Brain pericyte (primary cell): ENCODE measurements around the gene NEMP2.

Experiments used
- DNase-seq: peaks from one replicate; pipeline ENCODE4 v3.0.0-alpha.2; 2012; ENCODE audit warnings: low read depth, low spot score

Gene NEMP2

DNA sequence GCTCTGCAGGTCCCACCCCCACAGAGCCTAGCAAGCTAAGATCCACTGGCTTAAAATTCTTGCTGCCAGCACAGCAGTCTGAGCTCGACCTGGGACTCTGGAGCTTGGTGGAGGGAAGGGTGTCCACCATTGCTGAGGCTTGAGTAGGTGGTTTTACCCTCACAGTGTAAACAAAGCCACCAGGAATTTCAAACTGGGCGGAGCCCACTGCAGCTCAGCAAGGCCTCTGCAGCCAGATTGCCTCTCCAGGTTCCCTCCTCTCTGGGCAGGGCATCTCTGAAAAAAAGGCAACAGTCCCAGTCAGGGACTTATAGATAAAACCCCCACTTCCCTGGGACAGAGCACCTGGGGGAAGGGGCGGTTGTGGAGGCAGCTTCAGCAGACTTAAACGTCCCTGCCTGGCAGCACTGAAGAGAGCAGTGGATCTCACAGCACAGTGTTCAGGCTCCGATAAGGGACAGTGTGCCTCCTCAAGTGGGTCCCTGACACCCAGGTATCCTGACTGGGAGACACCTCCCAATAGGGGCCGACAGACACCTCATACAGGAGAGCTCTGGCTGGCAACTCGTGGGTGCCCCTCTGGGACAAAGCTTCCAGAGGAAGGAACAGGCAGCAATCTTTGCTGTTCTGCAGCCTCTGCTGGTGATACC lies 20.0 kb upstream of the NEMP2 start:
- DNase-seq, result no peak

- DNase-seq, result no peak
Measured at GRCh38 chr2:190553254-190553653, 18.7 kb upstream of the NEMP2 start.

GRCh38 chr2:190551928-190552327 lies 17.4 kb upstream of the NEMP2 start:
- no peak for DNase-seq

DNA sequence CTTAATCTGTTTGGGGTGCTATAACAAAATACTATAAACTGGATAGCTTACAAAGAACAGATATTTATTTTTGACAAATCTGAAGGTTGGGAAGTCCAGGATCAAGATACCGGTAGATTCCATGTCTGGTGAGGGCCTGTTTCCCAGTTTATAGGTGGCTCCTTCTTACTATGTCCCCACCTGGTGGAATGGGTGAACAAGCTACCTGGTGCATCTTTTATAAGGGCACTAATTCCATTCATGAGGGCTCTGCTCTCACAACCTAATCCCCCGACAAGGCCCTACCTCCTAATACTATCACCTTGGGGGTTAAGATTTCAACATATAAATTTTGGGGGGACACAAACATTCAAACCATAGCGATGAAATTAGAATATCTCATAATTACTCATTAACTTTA lies 15.6 kb upstream of the NEMP2 start:
- DNase-seq, result no peak

DNA sequence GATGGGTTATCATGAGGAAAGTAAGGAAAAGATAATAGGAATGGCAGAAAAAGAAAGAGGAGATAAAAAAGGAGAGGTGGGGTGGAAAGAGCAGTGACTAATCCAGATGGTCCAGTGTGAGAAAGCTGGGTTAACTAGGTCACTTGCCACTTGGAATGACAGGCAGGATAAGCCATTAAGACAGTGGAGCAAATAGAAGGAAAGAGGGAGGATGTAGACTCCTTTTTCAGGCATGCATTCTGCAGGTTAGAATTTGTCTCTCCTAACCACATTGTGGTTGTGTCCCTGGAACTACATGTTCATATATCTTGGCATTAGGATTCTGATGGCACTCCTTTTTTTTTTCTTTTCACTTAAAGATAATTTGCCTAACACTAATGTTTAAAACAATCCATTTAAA lies 13.4 kb upstream of the NEMP2 start:
- DNase-seq, result no peak

DNA sequence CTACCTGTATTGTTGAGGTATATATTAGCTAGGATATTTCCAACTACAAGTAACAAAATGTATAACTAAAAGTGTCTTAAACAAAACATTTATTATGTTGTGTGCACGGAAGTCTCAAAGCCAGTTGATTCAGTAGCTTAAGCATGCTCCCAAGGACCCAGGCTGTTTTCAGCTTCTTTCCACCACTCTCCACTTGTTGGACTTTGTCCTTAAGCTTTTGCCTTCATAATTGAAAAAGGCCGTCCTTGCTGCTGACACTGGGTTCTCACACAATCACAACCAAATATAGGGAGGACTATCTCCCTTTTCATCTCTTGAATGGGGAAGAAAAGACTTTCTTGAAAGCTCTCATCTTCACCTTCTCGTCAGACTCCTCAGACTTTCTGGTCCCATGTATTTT lies 12.2 kb upstream of the NEMP2 start:
- no peak for DNase-seq

DNA sequence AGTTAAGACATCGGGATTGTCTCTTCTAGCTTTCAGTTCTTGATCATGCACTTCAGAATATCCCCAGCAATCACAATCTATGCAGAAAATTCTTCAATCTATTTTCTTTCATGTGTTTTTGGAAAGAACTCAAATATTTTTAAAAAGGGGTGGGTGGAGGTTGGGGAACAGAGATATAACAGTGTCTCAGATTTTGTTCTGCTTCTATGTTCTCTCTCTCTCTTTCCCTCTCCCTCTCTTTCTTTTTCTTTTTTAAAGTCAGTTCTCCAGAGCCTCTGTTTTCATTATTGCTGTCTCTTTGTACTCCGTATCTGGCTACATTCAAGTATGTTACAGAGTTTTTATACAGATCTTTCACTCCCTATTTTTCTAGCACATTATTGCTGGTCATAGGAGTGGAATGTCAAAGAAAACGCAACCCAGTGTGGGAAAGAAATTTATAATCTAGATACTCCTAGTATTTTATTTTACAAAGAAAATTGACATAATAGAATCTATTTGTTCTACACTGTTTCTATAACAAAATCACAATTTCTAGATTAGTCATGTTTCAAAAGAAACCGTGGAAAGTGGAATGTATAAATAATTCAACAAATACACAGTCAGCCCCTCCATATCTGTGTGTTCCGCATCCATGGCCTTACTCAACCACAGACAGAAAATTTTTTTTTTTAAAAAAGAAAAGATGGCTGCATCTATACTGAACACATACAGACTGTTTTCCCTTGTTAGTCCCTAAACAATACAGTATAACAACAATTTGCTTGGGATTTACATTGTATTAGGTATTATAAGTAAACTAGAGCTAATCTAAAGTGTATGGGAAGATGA lies 11.2 kb upstream of the NEMP2 start:
- DNase-seq, result no peak

- DNase-seq, result no peak
Measured at GRCh38 chr2:190545093-190545492, 10.6 kb upstream of the NEMP2 start.

DNA sequence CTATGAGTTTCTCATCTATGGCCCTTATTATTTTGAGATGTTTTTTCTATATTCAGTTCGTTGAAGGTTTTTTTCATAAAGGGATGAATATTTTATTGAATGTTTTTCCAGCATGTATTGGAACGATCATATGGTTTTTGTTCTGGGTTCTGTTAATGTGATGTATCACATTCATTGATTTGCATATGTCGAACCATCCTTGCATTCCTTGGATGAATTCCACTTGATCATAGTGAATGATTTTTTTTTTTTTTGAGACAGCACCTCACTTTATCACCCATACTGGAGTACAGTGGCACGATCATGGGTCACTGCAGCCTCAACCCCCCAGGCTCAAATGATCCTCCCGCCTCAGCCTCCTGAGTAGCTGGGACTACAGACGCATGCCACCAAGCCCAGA lies 5.5 kb upstream of the NEMP2 start:
- DNase-seq, result no peak

DNA sequence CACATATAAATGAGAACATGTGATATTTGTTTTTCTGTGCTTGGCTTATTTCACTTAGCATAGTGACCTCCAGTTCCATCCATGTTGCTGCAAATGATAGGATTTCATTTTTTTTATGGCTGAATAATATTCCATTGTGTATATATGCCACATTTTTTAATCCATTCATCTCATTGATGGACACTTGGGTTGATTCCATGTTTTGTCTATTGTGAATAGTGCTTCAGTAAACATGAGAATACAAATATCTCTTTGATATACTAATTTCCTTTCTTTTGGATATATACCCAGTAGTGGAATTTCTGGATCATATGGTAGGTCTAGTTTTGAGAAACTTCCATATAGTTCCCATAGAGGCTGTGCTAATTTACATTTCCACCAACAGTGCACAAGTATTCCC lies 3.7 kb upstream of the NEMP2 start:
- DNase-seq, result no peak

DNA sequence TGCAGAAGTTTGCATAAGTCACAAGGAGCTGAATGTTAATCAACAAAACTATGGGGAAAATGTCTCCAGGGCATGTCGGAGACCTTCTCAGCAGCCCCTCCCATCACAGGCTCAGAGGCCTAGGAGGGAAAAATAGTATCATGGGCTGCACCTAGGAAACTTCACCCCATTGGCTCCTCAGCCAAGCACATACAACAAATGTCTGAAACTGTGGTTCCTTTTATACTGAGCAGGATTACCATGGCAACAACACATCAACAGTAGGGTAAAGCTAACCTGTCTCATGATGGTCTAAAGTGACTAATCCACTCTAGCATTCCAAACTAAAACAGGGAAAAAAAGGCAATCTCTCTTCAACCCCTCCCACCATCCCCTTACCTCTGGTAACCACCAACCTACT lies 3.2 kb upstream of the NEMP2 start:
- no peak for DNase-seq

DNA sequence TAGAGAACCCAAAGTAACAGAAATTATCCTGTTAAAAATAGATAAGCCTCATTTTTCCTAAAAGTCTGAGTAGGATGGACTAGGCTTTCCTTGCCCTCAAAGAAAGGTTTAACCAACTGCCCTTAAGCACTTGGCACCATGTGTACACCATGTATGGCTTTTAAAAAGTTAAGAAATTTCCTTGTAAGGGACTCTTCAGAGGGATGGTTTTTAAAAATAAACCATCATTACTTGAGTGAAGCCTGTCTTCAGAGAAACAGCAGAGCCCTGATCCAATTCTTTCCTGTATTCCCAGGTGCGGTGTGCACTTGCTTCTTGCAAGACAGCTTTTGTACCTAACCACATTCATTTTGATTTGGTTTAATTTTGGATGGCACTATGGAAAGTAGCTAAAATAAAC lies 1.1 kb upstream of the NEMP2 start:
- no peak for DNase-seq

DNA sequence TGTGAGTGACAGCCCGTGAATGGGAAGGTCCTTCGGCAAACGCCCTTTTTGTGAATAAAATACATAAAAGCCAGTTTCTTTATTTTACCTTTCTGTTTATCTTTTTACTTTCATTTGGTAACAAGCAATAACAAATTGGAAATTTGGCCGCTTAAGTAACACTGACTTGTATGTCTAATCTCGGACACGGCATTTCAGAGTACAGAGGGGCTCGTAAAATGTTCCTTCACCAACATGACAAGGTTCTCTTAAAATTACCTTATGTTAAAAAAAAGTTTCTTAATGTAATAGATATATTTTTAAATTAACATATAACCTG lies 558 bp upstream of the NEMP2 start:
- no peak for DNase-seq

- no peak for DNase-seq
Measured at GRCh38 chr2:190533968-190534309, 583 bp downstream of the NEMP2 start.

DNA sequence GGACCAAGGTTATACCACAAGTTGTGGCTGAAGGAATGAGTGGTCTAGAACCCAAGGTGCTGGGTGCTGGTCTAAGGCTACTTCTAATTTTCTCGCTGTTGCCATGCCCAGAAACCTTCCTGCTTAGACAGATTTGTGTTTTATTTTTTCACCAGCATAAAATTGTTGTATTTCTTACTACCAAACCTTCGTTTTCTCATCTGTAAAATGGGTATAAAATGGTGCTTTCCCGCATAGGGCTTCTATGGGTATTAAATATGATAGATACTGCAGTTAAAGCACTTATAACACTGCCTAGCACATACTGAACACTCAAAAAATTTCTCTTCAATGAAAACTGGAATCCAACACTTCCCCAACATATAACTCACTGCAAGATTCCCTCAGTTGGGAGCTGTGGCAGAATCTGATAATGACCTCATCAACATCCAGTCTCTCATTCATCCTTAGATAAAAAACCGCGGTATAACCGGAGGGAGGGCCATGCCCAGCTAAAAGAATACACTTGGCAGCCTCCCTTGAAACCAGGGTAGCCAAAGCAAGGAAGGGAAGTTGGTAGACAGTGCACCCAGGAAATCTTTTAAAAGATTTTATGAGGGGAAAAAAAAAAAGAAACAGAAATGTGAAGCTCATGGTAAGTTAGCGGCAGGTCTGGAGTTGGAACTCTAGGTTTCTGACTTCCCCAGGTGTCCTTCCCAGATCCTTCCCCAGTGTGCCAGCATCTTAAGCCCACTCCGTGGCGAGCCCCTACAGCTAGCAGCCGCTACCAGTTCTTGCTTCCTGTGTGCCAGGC lies 1.2 kb downstream of the NEMP2 start:
- DNase-seq, result no peak

GRCh38 chr2:190532581-190532980 lies 1.9 kb downstream of the NEMP2 start:
- no peak for DNase-seq

DNA sequence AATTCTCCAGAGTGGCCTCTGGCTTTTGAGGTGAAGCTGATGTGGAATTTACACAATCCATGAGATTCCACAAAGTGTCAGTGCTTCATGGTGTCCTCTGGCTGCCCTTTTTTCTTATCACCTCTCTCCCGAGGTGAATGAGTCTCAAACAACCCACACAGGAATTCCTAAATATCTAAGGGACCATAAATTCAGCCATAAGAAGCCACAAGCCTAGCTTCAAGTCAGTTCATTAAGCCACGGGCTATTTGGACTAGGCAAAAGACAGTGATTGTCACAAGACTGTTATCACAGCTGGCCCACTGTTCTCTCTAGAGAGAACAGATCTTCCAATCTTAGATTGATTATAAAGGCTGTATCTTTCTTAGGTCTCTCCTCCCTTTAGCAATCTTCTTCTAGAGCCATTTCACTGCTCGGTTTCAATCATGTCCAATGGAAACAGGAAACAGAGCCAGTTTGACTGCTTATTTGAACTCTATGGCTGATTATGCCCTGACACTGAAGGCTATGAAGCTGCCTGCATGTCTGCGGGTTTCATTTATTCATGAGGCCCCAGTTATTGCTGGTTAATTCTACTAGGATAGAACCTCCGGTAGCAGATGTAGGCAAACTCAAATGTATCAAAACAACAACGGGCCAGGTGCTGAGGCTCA lies 4.1 kb downstream of the NEMP2 start:
- no peak for DNase-seq

DNA sequence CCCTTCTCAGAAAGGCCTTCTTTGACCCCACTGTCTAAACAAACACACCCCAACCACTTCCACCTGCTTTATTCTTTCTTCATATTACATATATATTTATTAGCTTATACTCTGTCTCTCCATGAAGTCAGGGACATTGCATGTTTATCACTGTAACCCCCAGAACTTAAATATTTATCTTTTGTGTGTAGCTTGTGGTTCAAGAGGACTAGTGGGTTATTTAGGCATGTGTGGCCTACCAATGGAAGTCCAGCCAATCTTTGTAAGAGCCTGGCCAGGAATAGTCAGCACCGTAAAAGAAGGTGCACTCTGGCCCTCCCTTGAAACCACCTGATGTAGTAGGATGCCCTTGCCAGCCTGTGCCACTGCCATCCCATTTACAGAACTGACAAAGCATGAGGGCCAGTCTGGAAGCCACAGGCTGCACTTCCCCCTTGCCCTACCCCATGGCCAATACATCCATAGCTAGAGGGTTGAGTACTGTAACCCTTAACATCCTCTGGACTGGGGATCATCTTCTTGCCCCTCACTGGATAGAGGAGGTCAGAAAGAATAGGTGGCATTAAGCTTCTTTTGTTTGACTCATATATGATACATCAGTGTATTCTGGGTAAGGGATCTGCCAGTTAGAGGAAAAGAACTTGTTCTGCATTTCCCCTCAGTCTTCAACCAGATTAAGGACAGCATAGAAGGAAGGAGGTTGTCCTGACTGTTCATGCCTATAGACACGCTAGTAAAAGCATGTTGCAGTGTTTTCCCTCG lies 4.9 kb downstream of the NEMP2 start:
- no peak for DNase-seq

GRCh38 chr2:190528521-190529001 lies 6.0 kb downstream of the NEMP2 start:
- DNase-seq, result no peak

DNA sequence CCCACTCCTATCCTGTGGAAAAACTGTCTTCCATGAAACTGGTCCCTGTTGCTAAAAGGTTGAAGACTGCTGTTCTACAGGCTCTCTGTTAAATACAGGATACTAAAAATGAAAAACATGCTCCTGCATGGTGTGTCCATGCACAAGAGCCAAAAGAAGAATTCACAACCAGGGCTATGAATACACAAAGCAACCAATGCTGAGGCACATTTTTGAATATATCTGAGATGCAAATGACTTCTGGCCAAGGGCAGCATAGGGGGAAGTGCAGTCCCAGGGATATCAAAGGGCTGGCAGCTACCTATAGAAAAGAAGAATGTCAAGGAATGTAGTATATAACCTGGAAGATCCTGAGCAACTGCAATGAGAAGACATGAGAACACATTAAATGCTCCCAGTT lies 6.6 kb downstream of the NEMP2 start:
- DNase-seq, result no peak

DNA sequence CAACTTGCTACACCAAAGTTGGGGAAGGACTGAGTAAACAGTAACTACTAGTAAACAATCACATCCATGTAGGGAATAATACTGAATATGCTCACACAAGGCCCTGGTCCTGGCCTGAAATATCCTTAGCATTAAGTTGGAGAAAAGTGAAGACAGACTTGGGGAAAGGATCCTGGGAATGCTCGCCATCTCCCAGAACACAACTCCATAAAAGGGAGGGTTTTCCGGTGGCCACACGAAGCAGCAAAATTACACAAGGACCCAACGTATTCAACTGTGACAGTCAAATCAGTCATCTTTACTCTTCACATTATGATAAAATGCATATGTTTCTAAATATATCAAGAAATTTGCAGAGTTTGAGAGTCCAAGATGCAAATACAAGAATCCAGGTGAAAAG lies 7.3 kb downstream of the NEMP2 start:
- no peak for DNase-seq
